Duodenal mucosa (tissue), 2 donors: ENCODE data around the gene NRM.
"Not testable (repeated sequence)": the region's sequence is repeated elsewhere in the genome, so short reads cannot be mapped to it uniquely, and the experiment has no call there.

Experiments
- H3K27ac ChIP-seq: one replicate; pipeline ENCODE4 v1.7.0; 2013; ENCODE audit warnings: low read depth, low read length
- H3K27me3 ChIP-seq, 2 donors: one replicate each; pipeline ENCODE4 v1.7.0; 2013; ENCODE audit warnings: low read length in 2 of 2, control low read depth in 1 of 2; ENCODE audit not compliant: insufficient read depth in 2 of 2, control insufficient read depth in 1 of 2
- H3K36me3 ChIP-seq, 2 donors: one replicate each; pipeline ENCODE4 v1.7.0; 2013; ENCODE audit warnings: low read length in 2 of 2, control low read depth in 1 of 2; ENCODE audit not compliant: insufficient read depth in 2 of 2, control insufficient read depth in 1 of 2
- H3K4me1 ChIP-seq, 2 donors: one replicate each; pipeline ENCODE4 v1.7.0; 2013; ENCODE audit warnings: low read length in 2 of 2, control low read depth in 1 of 2; ENCODE audit not compliant: insufficient read depth in 2 of 2, control insufficient read depth in 1 of 2
- H3K4me3 ChIP-seq, 2 donors: one replicate each; pipeline ENCODE4 v1.7.0; 2013; ENCODE audit warnings: low read length in 2 of 2, low read depth in 1 of 2
- H3K9ac ChIP-seq, 2 donors: one replicate each; pipeline ENCODE4 v1.7.0; 2013; ENCODE audit warnings: low read length in 2 of 2, low read depth in 1 of 2
- H3K9me3 ChIP-seq, 2 donors: one replicate each; pipeline ENCODE4 v1.7.0; 2013; ENCODE audit warnings: low read length in 2 of 2, control low read depth in 1 of 2; ENCODE audit not compliant: control insufficient read depth in 1 of 2

NRM gene

GRCh38 chr6:30666300-30666699, 24.5 kb downstream of the NRM start:
- H3K27me3 ChIP-seq, H3K4me1 ChIP-seq, H3K9ac ChIP-seq, H3K4me3 ChIP-seq, H3K27ac ChIP-seq, H3K9me3 ChIP-seq: not testable (repeated sequence)
- H3K36me3 ChIP-seq = peaks cover 50 to 85% of the 10 kb centered on the region in 2 donors

DNA sequence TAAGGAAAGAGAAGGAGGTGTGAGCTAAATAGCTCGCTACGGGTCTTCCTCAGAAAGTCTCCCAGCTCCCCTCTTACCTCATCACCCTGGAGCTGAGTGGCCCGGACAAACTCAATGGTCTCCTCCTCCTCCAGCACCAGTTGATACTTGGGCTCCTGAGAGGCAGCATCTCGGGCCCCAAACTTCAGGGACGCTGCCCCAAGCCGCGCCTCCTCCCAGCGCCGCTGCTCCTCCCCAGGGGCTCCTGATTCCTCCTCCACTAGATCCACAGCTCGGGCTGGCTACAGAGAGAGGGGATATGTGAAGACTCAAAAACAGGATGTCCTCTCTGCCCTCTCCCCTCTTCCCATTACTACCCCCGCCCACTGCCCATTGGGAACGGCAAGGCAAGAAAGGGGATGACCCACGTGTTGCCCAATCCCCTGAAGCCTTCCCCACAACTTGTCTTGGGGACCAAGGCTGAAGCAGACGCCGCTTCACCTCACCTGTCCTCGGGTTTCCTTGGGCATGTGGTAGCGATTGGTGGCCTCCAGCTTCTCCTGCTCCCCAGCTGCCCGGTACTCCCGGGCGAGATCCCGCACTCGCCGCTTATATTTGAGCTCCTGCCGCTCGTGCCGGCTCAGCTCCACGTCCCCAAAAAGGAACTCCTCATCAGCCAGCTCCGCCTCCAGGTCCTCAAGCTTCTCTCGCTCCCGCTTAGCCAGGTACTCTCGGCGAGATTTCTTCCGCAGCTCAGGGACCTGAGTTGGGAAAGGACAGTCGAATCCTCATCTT, 25.6 kb downstream of the NRM start:
- Histone ChIP-seq H3K4me1 (no peaks in the 10 kb centered on the region), H3K9me3 (no peaks in the 10 kb centered on the region), H3K27me3 (no peaks in the 10 kb centered on the region), H3K9ac (no peak overlapping the region), H3K27ac (no peak overlapping the region), H3K4me3 (no peak overlapping the region), H3K36me3 (peaks cover 42 to 81% of the 10 kb centered on the region in 2 donors)

GRCh38 chr6:30657922-30658321, 32.9 kb downstream of the NRM start:
- not testable (repeated sequence) for H3K27me3 ChIP-seq, H3K9me3 ChIP-seq, H3K9ac ChIP-seq, H3K4me1 ChIP-seq, H3K4me3 ChIP-seq, H3K27ac ChIP-seq
- peaks cover 67 to 91% of the 10 kb centered on the region in 2 donors for H3K36me3 ChIP-seq

GRCh38 chr6:30657454-30657853, 33.3 kb downstream of the NRM start:
- Histone ChIP-seq H3K27me3 (no peaks in the 10 kb centered on the region), H3K27ac (no peak overlapping the region), H3K36me3 (peaks cover 67 to 91% of the 10 kb centered on the region in 2 donors), H3K4me3 (no peak overlapping the region), H3K9ac (no peak overlapping the region), H3K9me3 (no peaks in the 10 kb centered on the region), H3K4me1 (no peaks in the 10 kb centered on the region)

DNA sequence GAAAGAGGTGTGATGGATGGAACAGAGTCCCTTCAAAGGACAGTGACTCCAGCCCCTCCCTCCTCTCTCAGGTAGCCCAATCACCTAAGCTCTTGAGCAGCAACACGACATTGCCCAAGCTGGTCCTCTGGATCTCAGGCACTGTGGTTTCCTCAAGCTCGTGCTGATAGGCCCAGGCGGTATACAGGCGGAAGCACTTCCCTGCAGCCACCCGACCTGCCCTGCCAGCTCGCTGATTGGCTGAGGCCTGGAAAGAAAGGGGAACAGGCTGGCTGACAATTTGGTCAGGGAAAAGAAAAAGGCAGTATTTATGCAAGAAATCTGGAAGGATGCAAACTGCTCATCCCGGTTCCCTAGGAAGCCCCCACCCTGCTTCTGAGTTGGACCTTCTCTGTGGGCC, 34.3 kb downstream of the NRM start:
- no peak overlapping the region for H3K27ac ChIP-seq
- H3K9ac ChIP-seq = no peak overlapping the region
- no peaks in the 10 kb centered on the region for H3K4me1 ChIP-seq
- peaks cover 67 to 91% of the 10 kb centered on the region in 2 donors for H3K36me3 ChIP-seq
- H3K9me3 ChIP-seq = no peaks in the 10 kb centered on the region
- H3K4me3 ChIP-seq = no peak overlapping the region
- no peaks in the 10 kb centered on the region for H3K27me3 ChIP-seq

DNA sequence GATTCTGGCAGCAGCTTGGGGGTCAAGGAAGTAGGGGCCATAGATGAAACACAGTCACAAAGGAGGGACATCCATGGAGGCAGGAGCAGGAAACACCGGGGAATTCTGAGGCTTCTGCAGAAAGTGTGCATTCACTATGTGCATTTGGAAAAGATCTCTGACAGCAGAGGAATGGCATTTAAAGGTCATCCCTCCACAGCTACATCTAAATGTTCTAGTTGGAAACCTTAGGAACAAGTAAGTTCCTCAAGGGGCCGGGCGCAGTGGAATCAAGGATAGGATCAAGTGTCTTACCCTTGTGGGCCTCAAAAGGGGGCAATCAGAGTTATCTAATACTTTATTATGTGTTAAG, 35.1 kb downstream of the NRM start:
- Histone ChIP-seq H3K36me3 (peaks cover 67 to 95% of the 10 kb centered on the region in 2 donors), H3K9me3 (no peaks in the 10 kb centered on the region)

GRCh38 chr6:30654798-30655742, 35.7 kb downstream of the NRM start:
- Histone ChIP-seq H3K27me3 (no peaks in the 10 kb centered on the region), H3K4me1 (no peaks in the 10 kb centered on the region), H3K9ac (no peak overlapping the region), H3K4me3 (no peak overlapping the region), H3K36me3 (peaks cover 66 to 94% of the 10 kb centered on the region in 2 donors), H3K9me3 (no peaks in the 10 kb centered on the region), H3K27ac (no peak overlapping the region)

More for the DNA sequence above, 35.1 kb downstream of the NRM start:
- no peak overlapping the region for H3K9ac ChIP-seq
- H3K27me3 ChIP-seq = no peaks in the 10 kb centered on the region
- H3K27ac ChIP-seq = no peak overlapping the region
- no peak overlapping the region for H3K4me3 ChIP-seq
- no peaks in the 10 kb centered on the region for H3K4me1 ChIP-seq

DNA sequence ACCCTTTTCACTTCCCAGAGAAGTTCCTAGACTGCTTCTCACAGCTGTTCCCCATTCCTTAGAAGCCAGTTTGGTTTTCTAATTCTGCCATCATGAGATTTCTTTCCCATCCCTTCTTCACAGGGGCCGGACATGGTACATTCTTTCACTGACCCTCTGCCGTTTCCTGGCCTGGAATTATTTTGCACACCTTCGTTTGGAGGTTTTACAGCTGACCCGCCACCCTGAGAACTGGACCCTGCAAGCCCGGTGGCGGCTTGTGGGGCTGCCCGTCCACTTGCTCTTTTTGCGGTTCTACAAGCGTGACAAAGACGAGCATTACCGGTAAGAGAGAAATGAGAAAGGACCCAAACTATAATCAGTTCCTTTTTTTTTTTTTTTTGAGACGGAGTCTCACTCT, 39.6 kb downstream of the NRM start:
- H3K4me3 ChIP-seq = no peak overlapping the region
- H3K36me3 ChIP-seq = peaks cover 38 to 65% of the 10 kb centered on the region in 2 donors
- H3K9me3 ChIP-seq = no peaks in the 10 kb centered on the region
- H3K4me1 ChIP-seq = peaks cover 6% of the 10 kb centered on the region in 2 donors
- H3K9ac ChIP-seq = no peak overlapping the region
- no peaks in the 10 kb centered on the region for H3K27me3 ChIP-seq
- H3K27ac ChIP-seq = no peak overlapping the region

DNA sequence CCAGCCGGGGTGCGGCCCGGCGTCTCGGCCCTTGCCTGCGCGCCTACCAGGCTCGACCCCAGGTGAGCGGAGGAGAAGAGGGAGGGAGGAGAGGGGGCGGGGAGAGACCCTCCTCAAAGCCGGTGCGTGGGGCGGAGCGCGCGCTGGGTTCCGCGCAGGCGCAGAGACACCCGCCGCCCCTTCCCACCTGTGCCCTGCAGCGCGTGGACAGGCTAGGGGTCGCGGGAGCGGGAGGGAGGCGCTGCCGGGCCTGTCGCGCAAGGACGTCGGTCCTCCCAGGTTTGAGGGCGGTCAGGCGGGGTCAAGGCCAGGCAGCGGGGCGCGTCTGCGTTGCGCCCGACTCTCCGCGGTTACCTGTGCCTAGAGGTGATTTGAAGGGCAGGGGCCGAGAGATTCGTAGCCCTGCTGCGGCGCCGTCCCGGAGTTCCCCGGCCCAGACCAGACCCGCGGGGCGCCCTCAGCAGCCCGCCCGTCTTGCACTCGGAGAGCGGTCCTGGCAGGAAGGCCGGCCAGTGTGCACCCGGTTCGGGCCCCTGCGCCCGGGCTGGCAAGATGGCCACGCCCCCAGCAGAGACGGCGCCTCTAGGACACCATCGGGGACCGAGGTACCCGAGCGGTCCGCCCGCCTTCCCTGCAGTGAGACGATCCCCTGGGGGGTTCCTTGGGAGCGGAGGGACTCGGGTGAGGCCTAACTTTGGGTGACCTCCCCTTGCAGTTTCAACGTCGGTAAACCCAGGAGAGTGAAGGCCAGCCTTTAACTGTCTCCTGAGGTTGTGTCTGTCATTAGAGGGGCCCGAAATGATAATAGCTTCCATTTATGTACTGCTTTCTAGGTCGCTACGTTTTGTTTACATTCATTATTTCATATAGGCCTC, 43.3 kb downstream of the NRM start:
- H3K4me1 ChIP-seq = peaks cover 12 to 26% of the 10 kb centered on the region in 2 donors
- peak overlapping the region; percentile 65 to 96 for H3K9ac ChIP-seq
- H3K4me3 ChIP-seq = peak overlapping the region; percentile 71 to 76
- H3K27ac ChIP-seq = peak overlapping the region; percentile 97
- no peaks in the 10 kb centered on the region for H3K9me3 ChIP-seq
- peaks cover 8 to 45% of the 10 kb centered on the region in 2 donors for H3K36me3 ChIP-seq
- H3K27me3 ChIP-seq = no peaks in the 10 kb centered on the region
